Upper lobe of right lung (tissue), 1 donor: ENCODE data around the gene ZNF830. TPM values are rescaled to one million over a fixed set of nuclear protein-coding genes. Genes with fewer than 3 reads are reported as not detected.

Source experiments
- ATAC-seq: fragments of 200-7000 bp; cut with Tn5 transposase; one replicate; pipeline ENCODE4 v1.9.1; 2020; ENCODE audit warnings: mild to moderate bottlenecking, moderate library complexity
- DNase-seq: peaks from one replicate; pipeline ENCODE4 v3.0.0-alpha.2; 2020
- H3K27ac ChIP-seq: fragments of 200-600 bp; one replicate; pipeline ENCODE4 v1.8.0; 2022
- H3K27me3 ChIP-seq: fragments of 200-600 bp; one replicate; pipeline ENCODE4 v1.8.0; 2022; ENCODE audit warnings: mild to moderate bottlenecking
- H3K36me3 ChIP-seq: fragments of 200-600 bp; one replicate; pipeline ENCODE4 v1.8.0; 2022
- H3K4me1 ChIP-seq: fragments of 200-600 bp; one replicate; pipeline ENCODE4 v1.8.0; 2022
- H3K4me3 ChIP-seq: fragments of 200-600 bp; one replicate; pipeline ENCODE4 v1.8.0; 2022; ENCODE audit warnings: mild to moderate bottlenecking
- H3K9me3 ChIP-seq: fragments of 200-600 bp; one replicate; pipeline ENCODE4 v1.8.0; 2022
- CTCF ChIP-seq: fragments of 200-600 bp; IDR thresholded peaks from one replicate; pipeline ENCODE4 v1.8.0; 2022; ENCODE audit warnings: antibody characterized with exemption
- intact Hi-C: fragments of 100-400 bp; cut with DNase I; formaldehyde crosslinking; loops from one replicate; pipeline ENCODE4 v1.11.0; 2022
- long read RNA-seq: library from polyadenylated mRNA; unstranded; transcript quantifications from one replicate; pipeline ENCODE4 v2.0.0, GENCODE V29; 2021
- total RNA-seq: library from RNA; stranded (reverse); fragmentation: NEBNext Ultra II Directional; extraction: Animal tissue kit (Norgen Biotek cat#: 25700); gene quantifications from one replicate; pipeline ENCODE4 v1.2.1, GENCODE V29; 2021
- donor health status: DM: no; HTN: yes; CAD: no; lungs with severe emphysema.

Gene ZNF830
- 19.6 TPM for total RNA-seq
- long read RNA-seq, transcript ZNF830-201 (1 exons, 2,246 nt), result major isoform, 19 of 19 reads
- long read RNA-seq, partial matches to known transcripts, result 0 of 19 reads
- long read RNA-seq, other reads (novel, unspliced or antisense), result 0 of 19 reads

- DNase-seq, result peak; percentile 92
- H3K27me3 ChIP-seq, result no peaks in the 10 kb centered on the region
Measured at GRCh38 chr17:34961093-34961911, at the start of gene ZNF830, which contains the start of gene CCT6B. Gene ZNF830, plus strand, starts transcription at chr17:34961540. Its CDS starts 27 bp downstream, at chr17:34961567. Gene CCT6B, minus strand, starts transcription at chr17:34961460. Its CDS starts 67 bp downstream, at chr17:34961393.

GRCh38 chr17:34913001-34913400, 48.3 kb upstream of the ZNF830 start:
- intact Hi-C loops, result no loop called here
- no peak for DNase-seq
- Histone ChIP-seq H3K27ac (no peak overlapping the region), H3K36me3 (no peaks in the 10 kb centered on the region), H3K9me3 (no peaks in the 10 kb centered on the region), H3K4me1 (no peaks in the 10 kb centered on the region), H3K27me3 (no peaks in the 10 kb centered on the region), H3K4me3 (no peak overlapping the region)
- no peak for ATAC-seq
- no peak for TF ChIP-seq CTCF

More at GRCh38 chr17:34961093-34961911, at the start of gene ZNF830, which contains the start of gene CCT6B:
- Histone ChIP-seq H3K27ac (peak within 1 kb of the TSS; percentile 99), H3K4me3 (peak within 1 kb of the TSS; percentile 95), H3K36me3 (peaks cover 30% of the 10 kb centered on the region), H3K4me1 (peaks cover 23% of the 10 kb centered on the region), H3K9me3 (no peaks in the 10 kb centered on the region)
- TF ChIP-seq CTCF, result no peak
- ATAC-seq, result peak; percentile 99
- intact Hi-C loops, result no loop called here

GRCh38 chr17:34916120-34916519, 45.2 kb upstream of the ZNF830 start:
- no peaks in the 10 kb centered on the region for H3K9me3 ChIP-seq
- no peak overlapping the region for H3K27ac ChIP-seq
- TF ChIP-seq CTCF, result no peak
- no peak for DNase-seq
- no peak overlapping the region for H3K4me3 ChIP-seq
- H3K36me3 ChIP-seq, result no peaks in the 10 kb centered on the region
- intact Hi-C loops, result no loop called here
- no peaks in the 10 kb centered on the region for H3K4me1 ChIP-seq
- no peak for ATAC-seq
- H3K27me3 ChIP-seq, result no peaks in the 10 kb centered on the region

- ATAC-seq, result no peak
- Histone ChIP-seq H3K27ac (no peak overlapping the region), H3K9me3 (no peaks in the 10 kb centered on the region), H3K27me3 (no peaks in the 10 kb centered on the region), H3K36me3 (no peaks in the 10 kb centered on the region), H3K4me1 (no peaks in the 10 kb centered on the region), H3K4me3 (no peak overlapping the region)
- intact Hi-C loops, result no loop called here
- TF ChIP-seq CTCF, result no peak
- DNase-seq, result no peak
Measured at GRCh38 chr17:34917381-34917780, 44.0 kb upstream of the ZNF830 start.

GRCh38 chr17:34920676-34921075, 40.7 kb upstream of the ZNF830 start:
- Histone ChIP-seq H3K4me1 (no peaks in the 10 kb centered on the region), H3K4me3 (no peak overlapping the region), H3K9me3 (no peaks in the 10 kb centered on the region), H3K27me3 (no peaks in the 10 kb centered on the region), H3K36me3 (no peaks in the 10 kb centered on the region), H3K27ac (no peak overlapping the region)
- TF ChIP-seq CTCF, result no peak
- no peak for ATAC-seq
- intact Hi-C loops, result no loop called here
- DNase-seq, result no peak
